H9 (cell line): ENCODE data around the gene ISY1. TPM values are rescaled to one million over a fixed set of nuclear protein-coding genes. Genes with fewer than 3 reads are reported as not detected.
"Not testable (repeated sequence)": the region's sequence is repeated elsewhere in the genome, so short reads cannot be mapped to it uniquely, and the experiment has no call there.

Experiments used
- DNase-seq: peaks from one replicate; pipeline ENCODE4 v3.0.0-alpha.2; 2017
- H2AFZ ChIP-seq: one replicate; pipeline ENCODE4 v1.6.1; 2013; ENCODE audit warnings: mild to moderate bottlenecking, low read length, control low read depth, moderate library complexity
- H2AK5ac ChIP-seq: 2 replicates; pipeline ENCODE4 v1.6.1; 2013; ENCODE audit warnings: low read length, control low read depth, mixed read lengths; ENCODE audit not compliant: insufficient read length
- H2BK120ac ChIP-seq: one replicate; pipeline ENCODE4 v1.6.1; 2013; ENCODE audit warnings: low read depth, mild to moderate bottlenecking, low read length, control low read depth, inconsistent platforms; ENCODE audit not compliant: poor library complexity, severe bottlenecking
- H2BK12ac ChIP-seq: 2 replicates; pipeline ENCODE4 v1.6.1; 2013; ENCODE audit warnings: low read length, control low read depth, mixed read lengths, low read depth; ENCODE audit not compliant: insufficient read length
- H2BK15ac ChIP-seq: 2 replicates; pipeline ENCODE4 v1.6.1; 2013; ENCODE audit warnings: low read depth, low read length, control low read depth
- H2BK20ac ChIP-seq: one replicate; pipeline ENCODE4 v1.6.1; 2013; ENCODE audit warnings: low read depth, mild to moderate bottlenecking, low read length, control low read depth, inconsistent platforms; ENCODE audit not compliant: poor library complexity, severe bottlenecking
- H2BK5ac ChIP-seq: 2 replicates; pipeline ENCODE4 v1.6.1; 2013; ENCODE audit warnings: low read length, control low read depth, mixed read lengths; ENCODE audit not compliant: insufficient read length
- H3K14ac ChIP-seq: 2 replicates; pipeline ENCODE4 v1.6.1; 2013; ENCODE audit warnings: low read length, control low read depth; ENCODE audit not compliant: insufficient read depth
- H3K18ac ChIP-seq: 2 replicates; pipeline ENCODE4 v1.6.1; 2013; ENCODE audit warnings: low read depth, mild to moderate bottlenecking, mixed read lengths, low read length, control low read depth; ENCODE audit not compliant: insufficient read length
- H3K23ac ChIP-seq: 2 replicates; pipeline ENCODE4 v1.6.1; 2013; ENCODE audit warnings: low read length, control low read depth, mixed read lengths, low read depth; ENCODE audit not compliant: insufficient read length
- H3K23me2 ChIP-seq: 2 replicates; pipeline ENCODE4 v1.6.1; 2013; ENCODE audit warnings: low read depth, mild to moderate bottlenecking, mixed read lengths, low read length, control low read depth; ENCODE audit not compliant: insufficient read length, poor library complexity, severe bottlenecking
- H3K27ac ChIP-seq: 2 replicates; pipeline ENCODE4 v1.5.1; 2013; ENCODE audit warnings: low read length, control low read depth, mixed read lengths, low read depth; ENCODE audit not compliant: insufficient read length
- H3K27me3 ChIP-seq: 2 replicates; pipeline ENCODE4 v1.6.1; 2013; ENCODE audit warnings: low read length, control low read depth, inconsistent platforms; ENCODE audit not compliant: insufficient read depth
- H3K4ac ChIP-seq: 2 replicates; pipeline ENCODE4 v1.6.1; 2013; ENCODE audit warnings: low read depth, mild to moderate bottlenecking, control low read depth, inconsistent platforms, low read length, moderate library complexity
- H3K4me1 ChIP-seq: 2 replicates; pipeline ENCODE4 v1.6.1; 2013; ENCODE audit warnings: low read length, control low read depth, inconsistent platforms; ENCODE audit not compliant: insufficient read depth
- H3K4me2 ChIP-seq: 2 replicates; pipeline ENCODE4 v1.6.1; 2013; ENCODE audit warnings: low read length, control low read depth, mixed read lengths; ENCODE audit not compliant: insufficient read length, insufficient read depth
- H3K56ac ChIP-seq: 2 replicates; pipeline ENCODE4 v1.6.1; 2013; ENCODE audit warnings: low read depth, mild to moderate bottlenecking, mixed read lengths, low read length, control low read depth; ENCODE audit not compliant: insufficient read length
- H3K79me1 ChIP-seq: 2 replicates; pipeline ENCODE4 v1.6.1; 2013; ENCODE audit warnings: low read depth, mild to moderate bottlenecking, moderate library complexity, low read length, control low read depth, inconsistent platforms; ENCODE audit not compliant: insufficient read depth, poor library complexity, severe bottlenecking
- H3K79me2 ChIP-seq: 2 replicates; pipeline ENCODE4 v1.6.1; 2013; ENCODE audit warnings: low read length, control low read depth, inconsistent platforms; ENCODE audit not compliant: insufficient read depth
- H3K9ac ChIP-seq: 2 replicates; pipeline ENCODE4 v1.6.1; 2013; ENCODE audit warnings: low read length, control low read depth, mixed read lengths; ENCODE audit not compliant: insufficient read length; ENCODE audit errors: extremely low read depth
- H3K9me3 ChIP-seq: one replicate; pipeline ENCODE4 v1.6.1; 2013; ENCODE audit warnings: low read depth, low read length, inconsistent platforms; ENCODE audit not compliant: control insufficient read depth
- H3T11ph ChIP-seq: one replicate; pipeline ENCODE4 v1.6.1; 2013; ENCODE audit warnings: mild to moderate bottlenecking, low read length, control low read depth, inconsistent platforms
- H4K20me1 ChIP-seq: one replicate; pipeline ENCODE4 v1.6.1; 2013; ENCODE audit not compliant: control insufficient read depth, insufficient read length, insufficient read depth
- H4K5ac ChIP-seq: 2 replicates; pipeline ENCODE4 v1.6.1; 2013; ENCODE audit warnings: low read depth, mild to moderate bottlenecking, mixed read lengths, low read length, control low read depth; ENCODE audit not compliant: insufficient read length
- H4K8ac ChIP-seq: replicated peaks from 2 replicates; pipeline ENCODE4 v1.6.1; 2013; ENCODE audit warnings: low read length, control low read depth, mixed read lengths, low read depth; ENCODE audit not compliant: insufficient read length
- H4K91ac ChIP-seq: 2 replicates; pipeline ENCODE4 v1.6.1; 2013; ENCODE audit warnings: low read depth, mild to moderate bottlenecking, moderate library complexity, mixed read lengths, low read length, control low read depth; ENCODE audit not compliant: insufficient read length
- H3K27ac Mint-ChIP-seq, 3 experiments: 2 replicates in 2 of 3; 3 replicates in 1 of 3; pipeline ENCODE4 v1.8.0; 2020 to 2021; ENCODE audit warnings: mixed read lengths in 3 of 3, mild to moderate bottlenecking in 1 of 3, moderate library complexity in 1 of 3
- H3K27me3 Mint-ChIP-seq: 2 replicates; pipeline ENCODE4 v1.8.0; 2021; ENCODE audit warnings: low read depth, mild to moderate bottlenecking, moderate library complexity, mixed read lengths
- H3K36me3 Mint-ChIP-seq, 3 experiments: 2 replicates in 2 of 3; 3 replicates in 1 of 3; pipeline ENCODE4 v1.8.0; 2020 to 2021; ENCODE audit warnings: low read depth in 3 of 3, mixed read lengths in 3 of 3; ENCODE audit not compliant: insufficient read depth in 1 of 3
- H3K4me1 Mint-ChIP-seq, 2 experiments: 2 replicates each; pipeline ENCODE4 v1.8.0; 2020; ENCODE audit warnings: mixed read lengths in 2 of 2
- H3K4me3 Mint-ChIP-seq, 2 experiments: 2 replicates in 1 of 2; 3 replicates in 1 of 2; pipeline ENCODE4 v1.8.0; 2020 to 2021; ENCODE audit warnings: mild to moderate bottlenecking in 2 of 2, mixed read lengths in 2 of 2, moderate library complexity in 1 of 2
- H3K9me3 Mint-ChIP-seq, 2 experiments: 2 replicates in 1 of 2; 3 replicates in 1 of 2; pipeline ENCODE4 v1.8.0; 2020; ENCODE audit warnings: mild to moderate bottlenecking in 2 of 2, mixed read lengths in 2 of 2, moderate library complexity in 1 of 2
- WGBS: extraction: QIAGEN DNeasy Blood & Tissue Kit; methylation state at CpG from one replicate; pipeline ENCODE4 v1.1.7; 2013; ENCODE audit warnings: missing lambda C conversion rate, low lambda C conversion rate, mixed read lengths; ENCODE audit not compliant: insufficient read length; ENCODE audit errors: extremely low coverage; 5-methylcytosine and 5-hydroxymethylcytosine counted together
- total RNA-seq: library from RNA; stranded (reverse); gene quantifications from 2 replicates; pipeline ENCODE4 v1.2.1, GENCODE V29; 2021

Gene ISY1
- total RNA-seq, 1 experiment from 2014 or later, result 28.1 TPM

DNA sequence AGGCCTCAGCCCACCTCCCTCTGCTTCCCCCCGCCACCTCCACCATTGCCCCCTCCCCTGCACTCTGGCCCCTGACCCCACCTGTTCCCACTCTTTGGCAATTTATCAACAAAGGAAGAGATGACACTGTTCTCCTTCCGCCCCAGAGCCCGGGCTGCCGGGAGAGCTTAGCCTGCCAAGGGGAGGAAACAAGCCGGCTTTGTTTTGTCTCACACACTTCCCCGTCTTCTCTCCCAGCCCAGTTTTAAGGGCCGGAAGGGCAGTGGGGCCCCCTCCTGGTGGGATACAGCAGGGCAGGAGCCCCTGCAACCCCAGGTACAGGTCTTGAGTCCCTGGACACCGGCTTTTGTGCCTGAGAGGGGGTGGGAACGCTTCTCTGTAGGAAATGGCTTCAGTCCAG, 73.0 kb downstream of the ISY1 start:
- H3K14ac ChIP-seq, H3K56ac ChIP-seq, H2BK20ac ChIP-seq, H3K79me2 ChIP-seq, H2BK12ac ChIP-seq, H4K8ac ChIP-seq, DNase-seq, H3T11ph ChIP-seq, H3K4me2 ChIP-seq, H2BK15ac ChIP-seq, H3K18ac ChIP-seq, H3K27me3 ChIP-seq, H4K5ac ChIP-seq, H3K9me3 ChIP-seq, H3K27ac Mint-ChIP-seq, H3K27me3 Mint-ChIP-seq, H3K23me2 ChIP-seq, H4K91ac ChIP-seq, H2BK5ac ChIP-seq, H3K79me1 ChIP-seq, H3K4me1 ChIP-seq, H3K23ac ChIP-seq, H2AFZ ChIP-seq, H3K4ac ChIP-seq, H3K9ac ChIP-seq, H3K4me1 Mint-ChIP-seq, H3K4me3 Mint-ChIP-seq, H3K9me3 Mint-ChIP-seq, H2AK5ac ChIP-seq, H3K27ac ChIP-seq, H2BK120ac ChIP-seq, H4K20me1 ChIP-seq: not testable (repeated sequence)
- peaks cover 3 to 11% (median 4%) of the 10 kb centered on the region in 3 experiments; a peak in 6 of 7 replicates for H3K36me3 Mint-ChIP-seq
- WGBS, result no CpG with 5 or more reads among the region's 9 CpGs
